ENCODE results near the gene RNASET2. TPM values are rescaled to one million over a fixed set of nuclear protein-coding genes. Genes with fewer than 3 reads are reported as not detected.

RNASET2 gene
- polyA plus RNA-seq, 3 donors: 432 to 562 (median 493) TPM

- H3K36me3 Mint-ChIP-seq: peaks cover 81 to 98% of the 10 kb centered on the region in 2 donors
Observed at GRCh38 chr6:166940643-166941068, 15.7 kb downstream of the RNASET2 start.

DNA sequence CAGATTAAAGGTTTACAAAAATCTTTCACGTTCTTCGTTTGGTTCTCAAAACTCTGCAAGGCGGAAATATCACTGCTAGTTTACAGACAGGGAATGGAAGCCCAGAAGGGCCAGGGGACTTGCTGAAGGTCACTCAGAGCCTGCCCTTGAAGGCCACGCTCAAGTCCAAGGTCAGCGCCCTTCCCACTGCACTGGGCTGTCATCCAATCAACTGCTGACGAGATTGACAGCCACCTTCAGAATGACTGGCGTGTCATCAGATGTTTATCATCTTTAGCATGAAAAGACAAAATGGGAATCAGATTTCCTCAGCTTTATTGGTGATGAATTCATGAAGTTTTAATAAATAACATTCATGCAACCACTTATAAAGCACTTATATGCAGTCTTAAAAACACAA, 16.5 kb downstream of the RNASET2 start:
- Histone ChIP-seq H3K4me2 (replicated peaks; ENCODE audit: extremely low read depth, low read length, poor library complexity, severe bottlenecking) (no peak overlapping the region), H3K27me3 (ENCODE audit: control insufficient read depth in 2 of 2, insufficient read depth in 2 of 2, low read length in 2 of 2) (no peaks in the 10 kb centered on the region), H4K20me1 (ENCODE audit: insufficient read depth, low read length) (peaks cover 99% of the 10 kb centered on the region), H3K27ac (ENCODE audit: low read depth in 1 of 2, low read length in 2 of 2) (no peak overlapping the region), H3K4me3 (replicated peaks in 1 of 3; ENCODE audit: low read depth in 2 of 3, low read length in 3 of 3) (no peak overlapping the region), H3K9ac (ENCODE audit: insufficient read depth, low read length, poor library complexity, severe bottlenecking) (no peak overlapping the region), H3K36me3 (replicated peaks in 1 of 2; ENCODE audit: control insufficient read depth in 1 of 2, insufficient read depth in 2 of 2, low read length in 2 of 2) (peaks cover 89 to 100% of the 10 kb centered on the region in 2 donors), H2AFZ (ENCODE audit: insufficient read depth, low read depth, low read length, poor library complexity, severe bottlenecking) (no peak overlapping the region), H3K9me3 (replicated peaks in 1 of 2; ENCODE audit: control insufficient read depth in 1 of 2, insufficient read depth in 1 of 2, low read length in 2 of 2) (no peaks in the 10 kb centered on the region), H3K4me1 (ENCODE audit: control insufficient read depth in 1 of 2, insufficient read depth in 2 of 2, low read length in 2 of 2) (no peaks in the 10 kb centered on the region), H3K79me2 (ENCODE audit: insufficient read depth, low read length) (peaks cover 4% of the 10 kb centered on the region)
- H3K9me3 Mint-ChIP-seq: no peaks in the 10 kb centered on the region
- H3K27me3 Mint-ChIP-seq (ENCODE audit: low read depth in 3 of 3): no peaks in the 10 kb centered on the region
- H3K4me3 Mint-ChIP-seq: no peak overlapping the region
- intact Hi-C loops (cut with micrococcal nuclease): no loop called here
- H3K27ac Mint-ChIP-seq: peak overlapping the region in 2 of 7 donors; percentile 20 to 63
- 100% methylated on average over 5 of the region's 7 CpGs for WGBS (ENCODE audit: insufficient coverage)
- peaks cover 78 to 98% of the 10 kb centered on the region in 2 donors for H3K36me3 Mint-ChIP-seq
- no peak for DNase-seq
- TF ChIP-seq, protein P1, sequence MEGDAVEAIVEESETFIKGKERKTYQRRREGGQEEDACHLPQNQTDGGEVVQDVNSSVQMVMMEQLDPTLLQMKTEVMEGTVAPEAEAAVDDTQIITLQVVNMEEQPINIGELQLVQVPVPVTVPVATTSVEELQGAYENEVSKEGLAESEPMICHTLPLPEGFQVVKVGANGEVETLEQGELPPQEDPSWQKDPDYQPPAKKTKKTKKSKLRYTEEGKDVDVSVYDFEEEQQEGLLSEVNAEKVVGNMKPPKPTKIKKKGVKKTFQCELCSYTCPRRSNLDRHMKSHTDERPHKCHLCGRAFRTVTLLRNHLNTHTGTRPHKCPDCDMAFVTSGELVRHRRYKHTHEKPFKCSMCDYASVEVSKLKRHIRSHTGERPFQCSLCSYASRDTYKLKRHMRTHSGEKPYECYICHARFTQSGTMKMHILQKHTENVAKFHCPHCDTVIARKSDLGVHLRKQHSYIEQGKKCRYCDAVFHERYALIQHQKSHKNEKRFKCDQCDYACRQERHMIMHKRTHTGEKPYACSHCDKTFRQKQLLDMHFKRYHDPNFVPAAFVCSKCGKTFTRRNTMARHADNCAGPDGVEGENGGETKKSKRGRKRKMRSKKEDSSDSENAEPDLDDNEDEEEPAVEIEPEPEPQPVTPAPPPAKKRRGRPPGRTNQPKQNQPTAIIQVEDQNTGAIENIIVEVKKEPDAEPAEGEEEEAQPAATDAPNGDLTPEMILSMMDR (IDR thresholded peaks at IDR 0.05): no peak
- peaks cover 8% of the 10 kb centered on the region for H3K4me1 Mint-ChIP-seq

More at GRCh38 chr6:166940643-166941068, 15.7 kb downstream of the RNASET2 start:
- no peaks in the 10 kb centered on the region for H3K9me3 ChIP-seq (replicated peaks in 1 of 2; ENCODE audit: control insufficient read depth in 1 of 2, insufficient read depth in 1 of 2, low read length in 2 of 2)
- peak overlapping the region in 2 of 7 donors; percentile 33 to 69 for H3K27ac Mint-ChIP-seq
- no peaks in the 10 kb centered on the region for H3K27me3 ChIP-seq (ENCODE audit: control insufficient read depth in 2 of 2, insufficient read depth in 2 of 2, low read length in 2 of 2)
- WGBS (ENCODE audit: insufficient coverage): 94% methylated on average over 4 of the region's 7 CpGs
- H2AFZ ChIP-seq (ENCODE audit: insufficient read depth, low read depth, low read length, poor library complexity, severe bottlenecking): no peak overlapping the region
- H3K4me3 Mint-ChIP-seq: no peak overlapping the region
- DNase-seq: peak in 1 of 3 donors; percentile 29
- peak overlapping the region in 1 of 2 donors; percentile 27 for H3K27ac ChIP-seq (ENCODE audit: low read depth in 1 of 2, low read length in 2 of 2)
- H3K9ac ChIP-seq (ENCODE audit: insufficient read depth, low read length, poor library complexity, severe bottlenecking): no peak overlapping the region
- H3K36me3 ChIP-seq (replicated peaks in 1 of 2; ENCODE audit: control insufficient read depth in 1 of 2, insufficient read depth in 2 of 2, low read length in 2 of 2): peaks cover 90 to 100% of the 10 kb centered on the region in 2 donors
- peaks cover 8% of the 10 kb centered on the region for H3K4me1 Mint-ChIP-seq
- no peak overlapping the region for H3K4me3 ChIP-seq (replicated peaks in 1 of 3; ENCODE audit: low read depth in 2 of 3, low read length in 3 of 3)
- peaks cover 99% of the 10 kb centered on the region for H4K20me1 ChIP-seq (ENCODE audit: insufficient read depth, low read length)
- TF ChIP-seq, protein P1 (IDR thresholded peaks at IDR 0.05): no peak
- H3K4me2 ChIP-seq (replicated peaks; ENCODE audit: extremely low read depth, low read length, poor library complexity, severe bottlenecking): no peak overlapping the region
- H3K27me3 Mint-ChIP-seq (ENCODE audit: low read depth in 3 of 3): no peaks in the 10 kb centered on the region
- H3K79me2 ChIP-seq (ENCODE audit: insufficient read depth, low read length): peaks cover 4% of the 10 kb centered on the region
- no peaks in the 10 kb centered on the region for H3K4me1 ChIP-seq (ENCODE audit: control insufficient read depth in 1 of 2, insufficient read depth in 2 of 2, low read length in 2 of 2)
- H3K9me3 Mint-ChIP-seq: no peaks in the 10 kb centered on the region
- intact Hi-C loops (cut with micrococcal nuclease): no loop called here

Data from CD14-positive monocyte (primary cell).